G401.6 (cell line): ENCODE data around the gene DEPDC1B.
"Not testable (repeated sequence)": the region's sequence is repeated elsewhere in the genome, so short reads cannot be mapped to it uniquely, and the experiment has no call there.

Experiments
- FAIRE-seq: peaks from 2 replicates; lab custom pipeline; 2012; peaks lifted over from hg19 to GRCh38; lab: Jason Lieb, UNC

Gene DEPDC1B

DNA sequence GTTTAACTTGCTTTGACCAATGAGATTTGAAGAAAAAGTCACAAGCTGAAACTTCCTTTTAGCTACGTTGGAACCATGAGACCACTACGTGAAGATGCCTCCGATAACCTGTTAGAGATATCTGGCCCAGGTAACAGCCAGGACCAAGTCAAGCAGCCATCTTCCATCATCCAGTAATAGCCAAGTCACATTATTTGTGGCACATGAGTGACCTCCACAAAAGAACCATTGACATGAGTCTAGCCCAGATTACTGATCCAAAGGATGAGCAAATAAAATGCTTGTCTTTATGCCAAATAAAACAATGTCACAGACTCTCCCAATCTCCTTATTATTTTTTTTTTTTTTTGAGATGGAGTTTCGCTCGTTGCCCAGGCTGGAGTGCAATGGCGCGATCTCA, 1.6 kb downstream of the DEPDC1B start:
- FAIRE-seq: no peak

DNA sequence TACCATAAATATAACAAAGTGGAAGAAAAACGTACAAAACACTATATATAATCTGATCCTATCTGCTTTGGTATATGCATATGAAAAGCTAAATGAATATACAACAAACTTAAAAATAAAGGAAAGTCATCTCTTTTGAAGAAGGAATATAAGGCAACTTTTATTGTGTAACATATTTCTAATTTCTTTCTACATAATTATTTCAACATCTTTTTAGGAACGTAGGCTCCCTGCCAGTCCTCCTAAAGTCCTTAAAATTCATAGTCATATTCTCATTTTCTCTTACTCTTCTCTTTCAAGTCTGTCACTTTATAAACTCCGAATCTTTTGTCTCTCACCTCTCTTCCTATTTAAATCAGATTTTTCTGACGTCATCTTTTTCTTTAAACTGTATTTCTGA, 9.6 kb downstream of the DEPDC1B start:
- FAIRE-seq: no peak

DNA sequence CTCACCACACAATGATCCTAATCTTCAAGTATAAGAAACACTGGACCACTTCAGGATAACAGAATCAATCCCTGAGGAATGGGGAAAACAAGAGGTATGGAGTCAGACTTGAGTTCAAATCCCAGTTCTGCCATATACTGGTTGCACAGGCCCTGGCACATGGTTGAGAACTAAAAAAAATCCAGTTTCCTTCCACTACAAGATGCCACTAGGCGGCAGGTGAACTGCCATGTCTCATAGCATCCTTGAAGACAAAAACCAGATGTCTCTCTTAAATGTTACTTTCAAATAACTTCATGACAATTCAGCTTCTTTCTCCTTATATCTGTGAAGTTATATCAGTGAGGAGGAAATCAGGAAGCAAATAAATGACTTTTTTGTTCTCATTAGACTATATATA, 11.0 kb downstream of the DEPDC1B start:
- no peak for FAIRE-seq

DNA sequence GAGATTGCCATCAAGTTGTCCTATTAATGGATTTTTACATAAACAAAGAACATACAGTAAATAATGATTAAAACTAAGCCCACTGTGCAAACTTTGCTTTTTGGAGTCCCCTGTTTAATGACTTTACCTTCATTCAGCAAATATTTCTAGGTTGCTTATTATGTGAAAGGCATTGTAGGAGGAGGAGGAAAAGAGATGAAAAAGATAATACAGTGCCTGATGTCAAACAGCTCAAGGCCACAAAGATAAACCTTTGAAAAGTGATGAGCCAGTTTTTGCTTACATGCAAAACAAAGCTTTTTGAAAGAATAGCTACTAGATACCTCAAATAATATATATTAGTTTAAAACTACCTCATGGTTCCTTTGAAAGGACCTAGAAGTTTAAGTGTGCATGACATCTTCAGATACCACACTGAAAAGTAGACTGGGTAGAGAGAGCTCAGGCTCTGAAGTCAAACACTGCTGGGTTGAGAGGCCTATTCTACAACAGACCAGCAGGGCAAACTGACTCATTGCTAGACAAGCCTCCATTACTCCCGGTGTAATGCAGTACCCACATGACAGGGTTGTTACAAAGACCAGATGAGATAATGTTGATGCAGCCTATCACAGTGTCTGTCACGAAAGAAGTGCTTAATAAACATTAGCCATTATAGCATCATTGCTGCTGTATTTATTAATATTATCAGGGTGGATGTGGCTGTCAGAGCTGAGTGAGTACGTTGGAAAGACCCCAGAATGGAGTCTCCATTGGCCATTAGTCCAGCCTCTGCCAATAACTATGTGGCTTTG, 11.8 kb downstream of the DEPDC1B start:
- peak; percentile 76 for FAIRE-seq

DNA sequence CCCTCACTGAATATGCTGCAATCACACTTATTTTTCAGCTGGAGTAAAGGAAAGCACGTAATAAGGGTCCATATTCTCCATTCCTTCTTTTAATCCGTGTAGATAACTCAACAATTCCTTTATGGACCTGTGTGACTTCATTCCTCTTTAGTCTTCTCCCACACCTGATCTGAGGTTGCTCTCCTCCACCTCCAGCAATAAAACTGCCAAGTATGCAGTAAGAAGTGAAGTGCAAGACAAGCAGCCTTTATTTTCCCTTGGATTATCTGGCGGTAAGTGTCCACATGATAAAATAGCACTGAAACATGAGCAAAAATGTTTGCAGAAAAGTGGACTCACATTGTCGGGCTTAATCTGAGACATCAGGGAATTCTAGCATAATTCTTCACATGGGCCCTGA, 13.8 kb downstream of the DEPDC1B start:
- FAIRE-seq: no peak

DNA sequence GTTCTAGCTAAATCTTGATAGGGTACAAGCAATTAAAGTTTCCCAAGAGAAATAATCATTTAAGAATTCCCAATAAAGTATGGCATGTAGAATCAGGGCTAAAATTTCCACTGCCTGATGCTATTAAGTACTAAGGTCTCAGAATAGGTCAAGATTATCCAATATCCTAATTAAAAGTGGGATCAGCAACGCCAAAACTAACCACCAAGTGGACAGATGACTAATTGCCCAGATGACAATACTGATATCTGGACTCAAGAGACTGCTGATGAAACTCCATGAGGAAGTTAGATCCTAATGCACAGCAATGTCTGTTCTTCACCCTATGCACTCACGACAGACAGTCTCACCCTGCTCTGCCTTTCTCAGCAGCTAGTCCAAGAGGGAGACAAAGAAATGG, 14.3 kb downstream of the DEPDC1B start:
- FAIRE-seq: no peak

DNA sequence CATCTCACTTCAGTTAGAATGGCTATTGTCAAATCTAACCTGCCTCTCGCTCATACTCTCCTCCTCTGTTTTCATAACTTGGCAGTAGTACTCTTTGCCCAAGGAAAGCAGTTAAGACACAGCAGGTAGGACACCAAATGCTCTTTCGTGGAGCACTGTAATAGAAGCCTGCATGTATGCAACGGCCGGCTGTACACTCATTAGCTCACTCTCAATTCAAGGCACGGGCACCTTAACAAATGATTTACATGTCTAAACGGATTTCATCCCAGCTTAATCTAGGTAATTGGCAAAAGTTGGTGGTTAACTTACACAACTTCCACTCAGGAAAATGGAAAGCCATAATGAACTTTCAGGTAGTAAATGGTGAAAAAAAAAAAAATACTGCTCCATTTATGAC, 14.9 kb downstream of the DEPDC1B start:
- FAIRE-seq: no peak

DNA sequence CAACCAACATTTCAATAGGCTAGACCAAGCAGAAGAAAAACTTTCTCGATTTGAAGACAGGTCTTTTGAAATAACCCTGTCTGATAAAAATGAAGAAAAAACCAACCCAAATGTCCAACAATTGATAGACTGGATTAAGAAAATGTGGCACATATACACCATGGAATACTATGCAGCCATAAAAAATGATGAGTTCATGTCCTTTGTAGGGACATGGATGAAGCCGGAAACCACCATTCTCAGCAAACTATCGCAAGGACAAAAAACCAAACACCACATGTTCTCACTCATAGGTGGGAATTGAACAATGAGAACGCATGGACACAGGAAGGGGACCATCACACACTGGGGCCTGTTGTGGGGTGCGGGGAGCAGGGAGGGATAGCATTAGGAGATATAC, 18.0 kb downstream of the DEPDC1B start:
- not testable (repeated sequence) for FAIRE-seq

DNA sequence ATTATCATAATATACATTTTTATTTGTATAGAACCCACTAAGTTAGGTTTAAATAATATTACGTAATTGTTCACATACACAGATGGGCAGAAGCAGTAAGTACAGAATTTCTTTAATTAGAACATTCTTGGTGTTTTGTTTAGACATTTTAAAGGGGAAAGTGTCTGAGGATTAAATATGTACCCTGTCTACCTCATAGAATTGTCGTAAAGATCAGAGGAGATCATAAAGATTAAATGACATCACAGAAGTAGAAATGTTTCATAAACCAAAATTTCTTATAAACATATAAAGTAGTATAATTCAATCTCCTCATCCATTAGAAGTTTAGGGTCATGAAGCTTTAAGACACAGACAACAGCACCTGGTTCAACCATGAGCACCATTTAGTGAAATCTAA, 20.1 kb downstream of the DEPDC1B start:
- peak; percentile 37 for FAIRE-seq

DNA sequence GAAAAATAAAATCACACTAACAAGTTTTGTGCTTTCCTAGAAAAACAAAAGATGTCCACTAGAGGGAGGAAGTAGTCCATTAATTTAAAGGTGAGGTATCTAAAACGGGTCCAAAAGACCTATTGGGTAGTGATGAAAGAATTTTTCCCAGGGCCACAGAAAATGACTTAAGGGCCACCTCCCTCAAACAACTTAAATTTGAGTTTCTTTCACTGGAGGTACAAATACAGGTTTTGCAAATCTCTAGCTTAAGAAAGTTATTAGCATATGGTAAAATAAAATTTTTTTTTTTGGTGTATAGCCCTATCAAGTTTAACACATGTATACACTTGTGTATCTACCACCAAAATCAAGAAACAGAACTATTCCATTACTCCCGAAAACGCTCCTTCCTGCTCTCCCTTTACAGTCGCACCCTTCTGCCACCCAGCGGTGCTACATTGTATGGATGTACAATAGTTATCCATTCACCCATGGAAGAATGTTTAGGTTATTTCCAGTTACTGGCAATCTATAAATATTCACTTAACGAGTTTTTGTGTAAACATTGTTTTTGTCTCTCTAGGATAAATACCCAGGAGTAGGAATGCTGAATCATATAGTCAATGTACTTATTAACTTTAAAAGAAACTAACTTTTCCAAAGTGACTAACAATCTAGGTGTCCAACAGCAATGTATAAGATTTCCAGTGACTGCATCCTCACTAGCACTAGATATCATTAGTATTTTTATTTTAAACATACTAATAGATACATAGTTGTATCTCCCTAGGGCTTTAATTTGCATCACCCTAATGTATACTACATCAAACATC, 21.9 kb downstream of the DEPDC1B start:
- peak; percentile 92 for FAIRE-seq

DNA sequence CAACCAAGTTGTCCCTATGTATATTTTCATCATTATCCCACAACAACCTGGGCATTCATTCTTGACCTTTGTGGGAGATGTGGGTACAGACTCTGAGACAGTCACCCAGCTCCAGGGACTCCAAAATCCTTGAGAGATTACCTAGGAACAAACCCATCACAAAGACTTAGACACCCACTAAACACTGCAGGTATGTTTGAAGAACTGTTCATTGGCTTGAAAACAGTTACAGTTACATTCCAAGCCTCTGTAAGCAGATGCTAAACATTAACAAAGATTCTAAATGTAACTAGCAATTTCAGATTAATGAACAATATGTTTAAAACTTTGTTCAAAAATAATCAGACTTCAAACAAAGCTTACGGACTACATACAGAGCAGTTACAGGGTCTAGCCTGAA, 24.7 kb downstream of the DEPDC1B start:
- no peak for FAIRE-seq

DNA sequence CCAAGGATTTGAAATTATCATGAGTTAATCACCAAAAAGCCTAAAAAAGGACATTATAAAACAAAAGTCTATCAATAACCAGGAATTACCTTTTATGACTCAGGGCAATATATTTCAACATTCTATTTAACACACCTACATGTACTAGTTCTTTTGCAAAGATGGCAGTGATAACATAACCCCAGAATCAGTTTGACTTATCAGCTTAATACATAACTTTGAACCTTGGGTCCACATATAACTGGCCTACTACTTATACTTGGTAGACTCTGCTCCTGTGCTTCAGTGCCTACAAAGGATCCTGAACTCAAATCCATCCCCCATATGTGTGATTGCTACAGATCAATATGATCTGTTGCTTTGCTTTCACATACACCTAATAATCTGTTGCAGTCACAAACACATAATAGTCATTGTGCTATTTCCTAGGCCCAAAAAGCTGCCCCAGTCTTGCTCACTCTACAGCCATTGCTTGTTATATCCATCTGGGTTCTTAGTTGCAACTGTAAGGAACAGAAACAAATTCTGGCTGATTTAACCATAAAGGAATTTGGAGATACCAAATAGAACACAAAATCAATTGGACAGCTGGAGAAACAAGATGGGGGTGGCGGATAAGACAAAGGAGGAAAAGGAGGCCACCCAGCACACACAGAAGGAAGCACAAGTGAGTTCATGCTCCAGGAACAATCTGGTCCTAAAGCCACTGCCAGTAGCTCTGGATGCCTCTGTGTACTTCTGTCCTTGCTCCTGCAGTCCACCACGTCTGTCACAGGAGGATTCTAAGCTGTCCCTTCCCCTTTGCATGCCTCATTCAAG, 25.5 kb downstream of the DEPDC1B start:
- FAIRE-seq: no peak

DNA sequence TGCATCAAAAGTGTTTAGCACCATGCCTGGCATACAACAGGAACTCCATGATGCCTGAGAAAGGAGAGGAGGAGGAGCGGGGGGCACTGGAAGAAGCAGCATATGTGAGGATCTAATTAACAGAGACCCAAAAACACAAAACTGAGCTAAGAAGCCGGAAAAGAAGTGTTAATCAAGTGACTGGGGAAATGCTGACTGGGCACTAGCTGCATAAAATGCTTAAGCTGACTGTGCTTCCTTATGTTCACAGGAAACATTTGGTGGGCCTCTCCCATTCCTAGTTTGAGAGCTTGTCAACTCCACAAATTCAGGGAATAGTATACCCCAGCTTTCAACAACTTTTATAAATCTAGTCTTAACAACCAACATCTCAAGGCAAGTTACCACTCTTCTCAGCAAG, 26.6 kb downstream of the DEPDC1B start:
- no peak for FAIRE-seq

DNA sequence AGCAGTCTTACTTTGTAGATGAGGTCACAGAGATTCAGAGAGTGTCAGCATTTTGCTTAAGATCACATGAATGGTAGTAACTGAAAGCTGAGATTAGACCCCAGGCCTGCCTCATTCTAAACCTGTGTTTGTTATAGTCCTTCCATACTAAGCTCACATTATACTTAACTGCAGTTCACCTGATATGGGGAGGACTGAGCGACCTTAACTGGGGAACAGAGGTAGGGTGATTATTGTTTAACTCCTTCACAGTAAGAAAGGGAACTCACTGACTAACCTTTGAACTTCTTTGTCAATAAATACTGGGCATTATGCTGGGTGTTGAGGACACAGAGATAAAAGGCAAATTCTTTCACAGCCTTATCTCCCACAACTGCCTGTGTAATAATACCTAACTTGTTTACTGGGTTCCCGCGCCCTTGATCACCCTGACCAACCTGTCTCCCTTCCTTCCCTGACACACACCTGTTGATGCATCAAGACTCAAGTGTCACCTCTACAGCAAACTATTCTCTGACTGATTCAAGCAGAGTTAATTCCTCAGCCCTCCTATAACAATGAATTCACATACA, 27.2 kb downstream of the DEPDC1B start:
- no peak for FAIRE-seq

DNA sequence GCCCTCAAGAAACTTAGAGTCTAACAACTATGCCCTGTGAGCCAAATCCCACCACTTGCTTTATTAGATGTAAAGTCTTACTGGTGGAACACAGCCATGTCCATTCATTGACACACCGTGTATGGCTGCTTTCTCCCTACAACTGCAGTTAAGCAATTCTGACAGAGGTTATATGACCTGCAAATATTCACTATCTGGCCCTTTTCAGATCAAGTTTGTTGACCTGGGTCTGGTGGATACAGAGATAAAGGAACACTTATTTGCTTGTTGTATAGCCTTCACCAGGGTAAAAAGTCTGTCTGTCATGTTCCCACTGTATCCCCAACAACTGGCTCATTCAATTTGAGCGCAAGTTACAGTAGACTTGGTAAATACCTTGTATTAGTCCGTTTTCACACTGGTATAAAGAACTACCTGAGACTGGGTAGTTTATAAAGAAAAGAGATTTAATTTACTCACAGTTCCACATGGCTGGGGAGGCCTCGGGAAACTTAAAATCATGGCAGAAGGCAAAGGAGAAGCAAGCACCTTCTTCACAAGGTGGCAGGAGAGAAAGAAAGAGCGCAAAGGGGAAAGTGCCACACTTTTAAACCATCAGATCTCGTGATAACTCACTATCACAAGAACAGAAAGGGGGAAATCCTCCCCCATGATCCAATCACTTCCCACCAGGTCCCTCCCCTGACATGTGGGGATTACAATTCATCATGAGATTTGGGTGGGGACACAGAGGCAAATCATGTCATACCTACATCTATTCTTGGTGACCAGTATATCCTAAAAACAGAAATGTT, 27.9 kb downstream of the DEPDC1B start:
- no peak for FAIRE-seq

DNA sequence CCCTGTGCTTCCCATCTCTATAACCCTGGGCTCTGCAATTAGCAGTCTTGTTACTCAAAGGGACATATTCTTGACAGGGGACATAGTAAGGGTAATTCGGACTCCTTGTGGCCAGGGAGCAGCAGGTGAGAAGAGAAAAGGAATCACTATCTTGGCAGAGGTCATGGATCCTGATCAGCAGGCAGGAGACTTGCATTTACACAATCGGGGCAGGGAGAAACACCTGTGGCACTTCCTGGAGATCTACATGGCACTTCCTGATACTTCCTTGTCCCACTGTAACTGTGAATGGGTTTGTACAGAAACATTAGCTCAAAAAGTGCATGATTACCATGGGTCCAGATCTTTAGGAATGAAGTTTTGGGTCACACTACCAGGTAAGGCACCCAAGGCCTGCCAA, 29.2 kb downstream of the DEPDC1B start:
- FAIRE-seq: no peak

DNA sequence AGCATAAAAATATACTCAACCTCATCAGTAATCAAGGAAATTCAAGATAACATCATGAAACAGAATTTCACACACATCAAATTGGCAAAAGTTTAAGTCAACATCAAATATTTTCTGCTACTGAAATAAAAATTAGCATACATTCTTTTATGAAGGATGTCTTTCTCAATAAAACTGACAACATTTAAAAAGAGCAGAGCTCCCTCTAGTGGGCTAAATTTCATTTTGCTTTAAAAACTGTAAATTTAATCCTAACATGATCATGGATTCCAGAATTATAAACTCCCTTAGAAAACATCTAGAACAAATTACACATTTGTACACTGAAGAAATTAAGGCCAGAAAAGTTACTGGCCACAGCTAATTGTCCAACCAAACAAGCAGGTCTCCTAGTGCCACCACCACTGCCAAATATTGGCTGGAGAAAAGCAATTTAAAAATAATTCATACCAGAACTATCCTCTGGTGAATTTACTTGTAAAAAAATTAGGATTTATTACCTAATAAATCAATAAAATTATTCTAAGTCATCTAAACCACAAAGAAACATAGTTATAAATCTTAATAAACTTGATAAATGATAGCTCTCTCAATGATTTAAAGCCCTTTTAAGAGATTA, 31.2 kb downstream of the DEPDC1B start:
- peak; percentile 93 for FAIRE-seq

DNA sequence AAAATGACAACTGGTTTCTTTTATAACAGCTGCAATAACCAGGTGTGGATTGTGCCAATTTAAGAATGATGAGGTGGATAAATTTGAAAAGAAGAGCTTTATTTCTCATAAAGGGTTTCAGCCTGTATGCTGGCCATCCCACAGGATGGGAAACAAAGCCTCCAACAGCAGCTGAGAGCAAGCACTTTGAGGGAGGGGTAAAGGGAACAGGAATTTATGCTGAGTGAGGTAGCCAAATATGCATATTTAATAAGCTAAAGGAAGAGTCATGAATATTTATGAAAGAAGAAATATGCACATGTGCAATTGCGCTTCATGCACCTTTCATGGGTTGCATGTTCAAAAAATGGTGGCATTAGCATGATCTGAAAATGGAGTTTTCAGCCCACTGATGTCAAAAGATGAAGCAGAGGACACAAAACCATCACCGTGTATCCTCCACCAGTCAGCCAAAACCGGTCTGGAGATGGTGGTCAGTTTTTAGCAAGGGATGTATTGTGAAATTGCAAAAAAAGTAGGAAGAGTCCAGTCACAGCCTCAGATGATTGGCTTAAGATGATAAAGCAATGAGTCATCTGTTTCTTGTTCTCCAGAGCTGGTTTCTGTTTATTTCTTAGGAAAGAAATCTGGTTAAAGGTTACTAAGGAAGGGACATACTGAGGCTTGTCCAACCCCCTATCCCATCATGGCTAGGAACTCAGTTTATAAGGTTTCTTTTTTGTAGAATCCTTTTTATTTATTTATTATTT, 47.9 kb downstream of the DEPDC1B start:
- FAIRE-seq: no peak

DNA sequence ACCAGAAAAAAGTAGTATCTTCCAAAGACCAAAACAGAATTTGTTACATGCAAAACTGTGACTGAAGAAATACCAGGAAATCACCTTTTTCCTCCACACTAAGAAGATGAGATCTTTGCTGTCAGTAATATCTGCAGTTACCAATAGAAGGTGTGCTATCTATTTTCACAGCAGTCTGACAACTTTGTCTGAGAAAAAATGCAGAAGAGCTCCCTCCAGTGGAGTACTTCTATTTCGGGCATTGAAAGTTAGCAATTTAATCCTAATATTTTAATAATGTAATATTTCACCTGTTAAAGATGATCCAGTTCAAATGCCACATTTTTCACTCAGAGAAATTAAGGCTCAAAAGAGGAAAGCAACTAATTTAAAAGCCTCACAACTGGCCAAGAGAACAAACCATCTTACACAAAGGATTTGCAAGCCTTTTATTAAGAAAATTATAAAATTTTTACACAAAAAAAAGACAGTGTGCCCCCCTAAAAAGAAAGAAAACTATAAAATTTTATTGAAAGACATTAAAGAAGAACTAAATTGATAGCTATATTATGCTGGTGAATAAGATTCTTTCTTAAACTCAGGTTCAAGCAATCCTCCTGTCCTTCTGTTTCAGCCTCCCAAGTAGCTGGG, 50.6 kb downstream of the DEPDC1B start:
- FAIRE-seq: peak; percentile 65

DNA sequence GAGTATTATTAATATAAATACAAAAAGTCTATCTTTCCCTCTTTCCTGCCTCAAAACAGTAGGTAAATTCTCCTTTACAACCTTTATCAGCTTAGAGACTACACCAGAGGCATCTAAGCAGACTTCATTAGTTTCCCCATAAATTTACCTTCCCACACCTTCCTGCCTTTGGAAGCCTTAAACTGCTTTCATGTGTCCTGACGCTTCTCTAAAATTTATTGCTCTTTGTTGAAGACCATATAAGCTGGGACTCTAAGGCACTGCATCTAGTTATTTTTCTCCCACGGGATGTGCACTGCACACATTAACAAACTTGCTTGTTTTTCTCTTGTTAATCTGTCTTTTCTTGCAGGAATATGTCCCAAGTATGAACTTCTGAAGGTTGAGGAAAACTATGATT, 51.8 kb downstream of the DEPDC1B start:
- no peak for FAIRE-seq
